ENCODE data around the gene IFNL1.

DNA sequence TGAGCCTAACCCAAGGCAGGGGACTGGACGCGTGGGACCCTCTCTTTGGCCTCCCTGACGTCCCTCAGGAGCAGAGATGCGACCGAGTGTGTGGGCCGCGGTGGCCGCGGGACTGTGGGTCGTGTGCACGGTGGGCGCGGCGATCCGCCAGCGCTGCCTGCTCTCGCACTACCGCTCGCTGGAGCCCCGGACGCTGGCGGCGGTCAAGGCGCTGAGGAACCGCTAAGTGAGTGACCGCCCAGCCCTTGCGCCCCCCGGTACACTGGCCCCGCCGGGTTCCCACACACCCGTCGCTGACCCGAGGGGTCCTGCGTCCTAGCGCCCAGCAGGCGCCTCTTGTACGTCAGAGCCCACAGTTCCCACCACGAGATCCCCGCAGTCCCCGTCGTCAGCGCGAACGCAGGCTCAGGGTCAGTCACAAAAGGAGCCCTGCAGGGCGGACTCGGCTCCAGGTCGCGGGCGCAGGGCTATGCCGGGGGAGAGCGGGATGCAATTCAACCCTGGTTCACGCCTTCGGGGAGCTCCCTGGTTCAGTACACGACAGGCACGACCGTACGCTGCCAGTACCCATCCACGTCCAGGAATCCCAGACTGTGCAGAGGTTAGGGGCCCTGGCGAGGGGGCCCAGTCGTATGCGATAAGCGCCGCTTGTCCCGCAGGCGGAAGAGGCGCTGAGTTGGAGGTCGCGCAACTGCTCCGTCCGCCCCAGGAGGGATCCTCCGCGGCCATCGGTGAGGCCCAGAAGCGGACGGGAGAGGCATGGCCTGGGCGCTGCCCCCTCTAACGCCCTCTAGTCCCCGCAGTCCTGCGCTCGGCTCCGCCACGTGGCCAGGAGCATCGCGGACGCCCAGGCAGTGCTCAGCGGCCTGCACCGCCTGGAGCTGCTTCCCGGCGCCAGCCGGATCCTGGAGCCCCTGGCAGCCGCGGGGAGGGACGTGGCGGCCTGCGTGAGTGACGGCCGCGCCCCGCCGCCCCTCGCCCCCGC, 31.6 kb upstream of the IFNL1 start:
- TF ChIP-seq, protein P1, sequence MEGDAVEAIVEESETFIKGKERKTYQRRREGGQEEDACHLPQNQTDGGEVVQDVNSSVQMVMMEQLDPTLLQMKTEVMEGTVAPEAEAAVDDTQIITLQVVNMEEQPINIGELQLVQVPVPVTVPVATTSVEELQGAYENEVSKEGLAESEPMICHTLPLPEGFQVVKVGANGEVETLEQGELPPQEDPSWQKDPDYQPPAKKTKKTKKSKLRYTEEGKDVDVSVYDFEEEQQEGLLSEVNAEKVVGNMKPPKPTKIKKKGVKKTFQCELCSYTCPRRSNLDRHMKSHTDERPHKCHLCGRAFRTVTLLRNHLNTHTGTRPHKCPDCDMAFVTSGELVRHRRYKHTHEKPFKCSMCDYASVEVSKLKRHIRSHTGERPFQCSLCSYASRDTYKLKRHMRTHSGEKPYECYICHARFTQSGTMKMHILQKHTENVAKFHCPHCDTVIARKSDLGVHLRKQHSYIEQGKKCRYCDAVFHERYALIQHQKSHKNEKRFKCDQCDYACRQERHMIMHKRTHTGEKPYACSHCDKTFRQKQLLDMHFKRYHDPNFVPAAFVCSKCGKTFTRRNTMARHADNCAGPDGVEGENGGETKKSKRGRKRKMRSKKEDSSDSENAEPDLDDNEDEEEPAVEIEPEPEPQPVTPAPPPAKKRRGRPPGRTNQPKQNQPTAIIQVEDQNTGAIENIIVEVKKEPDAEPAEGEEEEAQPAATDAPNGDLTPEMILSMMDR (conservative IDR thresholded peaks at IDR 0.05; ENCODE audit: low read length), result no peak
- TF ChIP-seq EZH2phosphoT487 (IDR thresholded peaks at IDR 0.05; ENCODE audit: borderline replicate concordance, low read depth, low read length), result no peak
